Stomach (tissue), 4 donors: ENCODE results near the gene PLA2G12A.

Source experiments
- CTCF ChIP-seq, 7 experiments: fragments of 450-650 bp in 4 of 7; fragments of 200-600 bp in 3 of 7; sonication (generic) in 3 of 7; IDR thresholded peaks; one replicate each; pipeline ENCODE4 v1.5.1; 2016 to 2019; ENCODE audit warnings: antibody characterized with exemption in 7 of 7, control low read depth in 2 of 7, mild to moderate bottlenecking in 1 of 7
- EP300 ChIP-seq: sonication (generic); formaldehyde crosslinking; IDR thresholded peaks from one replicate; pipeline ENCODE4 v1.6.1; 2017; ENCODE audit warnings: antibody characterized with exemption
- POLR2A ChIP-seq, 4 donors: fragments of 450-650 bp; IDR thresholded peaks; one replicate each; pipeline ENCODE4 v1.6.1; 2016; ENCODE audit warnings: antibody characterized with exemption in 4 of 4, control low read depth in 2 of 4, mild to moderate bottlenecking in 1 of 4, moderate library complexity in 1 of 4

GRCh38 chr4:109675843-109676242, 54.0 kb downstream of the PLA2G12A start:
- no peak for TF ChIP-seq POLR2A (IDR thresholded peaks at IDR 0.05)
- TF ChIP-seq EP300 = no peak
- TF ChIP-seq CTCF (IDR thresholded peaks at IDR 0.05) = no peak
